ENCODE data around the gene VWC2L. TPM values are rescaled to one million over a fixed set of nuclear protein-coding genes. Genes with fewer than 3 reads are reported as not detected.

Gene VWC2L
- total and polyA plus RNA-seq, 2 donors from 2014 or later = 0.09 TPM; not detected in 1

GRCh38 chr2:214367171-214367570 is 43.7 kb upstream of the VWC2L start:
- no peak overlapping the region for H3K9ac ChIP-seq (ENCODE audit: low read length in 3 of 3)
- no peaks in the 10 kb centered on the region for H3K9me3 ChIP-seq (ENCODE audit: control insufficient read depth in 2 of 3, insufficient read depth in 1 of 3, low read length in 3 of 3)
- no peaks in the 10 kb centered on the region for H3K27me3 ChIP-seq (ENCODE audit: control insufficient read depth, insufficient read depth, low read length)
- no peaks in the 10 kb centered on the region for H3K4me1 ChIP-seq (ENCODE audit: control insufficient read depth in 2 of 3, insufficient read depth in 2 of 3, low read depth in 1 of 3, low read length in 3 of 3)
- DNase-seq (no peak), FAIRE-seq (no peak)
- TF ChIP-seq CTCF (IDR thresholded peaks at IDR 0.05; ENCODE audit: borderline replicate concordance, extremely low read depth, insufficient read depth) = no peak
- H3K27ac ChIP-seq (ENCODE audit: low read depth in 2 of 2, low read length in 2 of 2) = no peak overlapping the region
- no peak overlapping the region for H3K4me3 ChIP-seq (ENCODE audit: low read length in 3 of 3)
- no peaks in the 10 kb centered on the region for H3K36me3 ChIP-seq (ENCODE audit: control insufficient read depth in 2 of 3, insufficient read depth in 3 of 3, low read length in 3 of 3)
- intact Hi-C loops (cut with DNase I) = no loop called here

DNA sequence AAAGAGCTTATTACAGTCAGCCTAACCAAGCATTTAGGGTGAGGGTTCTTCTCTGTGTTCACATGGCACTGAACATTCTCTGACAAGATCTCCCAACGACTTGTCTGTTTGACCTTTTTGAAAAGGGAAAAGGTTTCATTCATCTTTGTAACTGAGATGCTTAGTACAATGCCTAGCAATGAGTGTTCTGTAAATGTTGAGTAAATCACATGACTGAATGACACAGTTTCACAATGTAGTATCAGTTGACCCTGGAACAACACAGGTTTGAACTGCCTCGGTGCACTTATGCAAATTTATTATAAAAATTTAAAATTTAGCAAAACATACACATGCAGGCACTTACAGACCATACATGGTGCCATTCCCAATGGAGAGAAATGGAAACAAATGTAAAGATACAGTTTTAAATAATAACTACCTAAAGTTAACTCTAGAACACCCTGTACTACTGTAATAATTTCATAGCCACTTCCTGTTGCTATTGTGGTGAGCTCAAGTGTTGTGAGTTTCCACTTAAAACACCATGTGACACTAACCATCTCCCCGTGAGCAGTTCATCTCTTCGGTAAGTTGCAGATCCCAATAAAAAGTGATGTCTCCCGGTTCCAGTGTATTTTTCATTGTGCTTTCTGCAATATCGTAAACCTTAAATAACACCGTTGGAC is 34.1 kb upstream of the VWC2L start:
- Histone ChIP-seq H3K4me1 (ENCODE audit: control insufficient read depth in 2 of 3, insufficient read depth in 2 of 3, low read depth in 1 of 3, low read length in 3 of 3) (no peaks in the 10 kb centered on the region), H3K27ac (ENCODE audit: low read depth in 2 of 2, low read length in 2 of 2) (no peak overlapping the region), H3K9ac (ENCODE audit: low read length in 3 of 3) (no peak overlapping the region), H3K36me3 (ENCODE audit: control insufficient read depth in 2 of 3, insufficient read depth in 3 of 3, low read length in 3 of 3) (no peaks in the 10 kb centered on the region), H3K4me3 (ENCODE audit: low read length in 3 of 3) (no peak overlapping the region), H3K9me3 (ENCODE audit: control insufficient read depth in 2 of 3, insufficient read depth in 1 of 3, low read length in 3 of 3) (no peaks in the 10 kb centered on the region), H3K27me3 (ENCODE audit: control insufficient read depth, insufficient read depth, low read length) (no peaks in the 10 kb centered on the region)
- intact Hi-C loops (cut with DNase I) = no loop called here
- no peak for DNase-seq
- TF ChIP-seq CTCF (IDR thresholded peaks at IDR 0.05; ENCODE audit: borderline replicate concordance, extremely low read depth, insufficient read depth) = no peak
- no peak for FAIRE-seq

DNA sequence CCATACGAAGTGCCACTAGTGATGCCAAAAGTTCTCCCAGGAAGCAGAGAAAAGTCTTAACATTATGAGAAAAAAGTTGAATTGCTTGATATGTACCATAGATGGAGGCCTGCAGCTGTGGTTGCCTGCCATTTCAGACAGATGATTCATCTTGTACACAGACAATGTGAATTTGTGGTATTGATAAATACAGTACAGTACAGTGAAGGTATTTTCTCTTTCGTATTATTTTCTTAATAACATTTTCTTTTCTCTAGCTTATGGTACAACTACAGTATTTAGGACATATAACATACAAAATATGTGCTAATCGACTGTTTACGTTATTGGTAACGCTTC is 33.6 kb upstream of the VWC2L start:
- Histone ChIP-seq H3K4me1 (ENCODE audit: control insufficient read depth in 2 of 3, insufficient read depth in 2 of 3, low read depth in 1 of 3, low read length in 3 of 3) (no peaks in the 10 kb centered on the region), H3K9ac (ENCODE audit: low read length in 3 of 3) (no peak overlapping the region), H3K27ac (ENCODE audit: low read depth in 2 of 2, low read length in 2 of 2) (no peak overlapping the region), H3K9me3 (ENCODE audit: control insufficient read depth in 2 of 3, insufficient read depth in 1 of 3, low read length in 3 of 3) (no peaks in the 10 kb centered on the region), H3K36me3 (ENCODE audit: control insufficient read depth in 2 of 3, insufficient read depth in 3 of 3, low read length in 3 of 3) (no peaks in the 10 kb centered on the region), H3K27me3 (ENCODE audit: control insufficient read depth, insufficient read depth, low read length) (no peaks in the 10 kb centered on the region), H3K4me3 (ENCODE audit: low read length in 3 of 3) (no peak overlapping the region)
- TF ChIP-seq CTCF (IDR thresholded peaks at IDR 0.05; ENCODE audit: borderline replicate concordance, extremely low read depth, insufficient read depth) = no peak
- no peak for FAIRE-seq
- no peak for DNase-seq
- intact Hi-C loops (cut with DNase I) = no loop called here
